Measurements from ENCODE around the gene TIMM17A.
"Not testable (repeated sequence)": the region's sequence is repeated elsewhere in the genome, so short reads cannot be mapped to it uniquely, and the experiment has no call there.

TIMM17A gene

DNA sequence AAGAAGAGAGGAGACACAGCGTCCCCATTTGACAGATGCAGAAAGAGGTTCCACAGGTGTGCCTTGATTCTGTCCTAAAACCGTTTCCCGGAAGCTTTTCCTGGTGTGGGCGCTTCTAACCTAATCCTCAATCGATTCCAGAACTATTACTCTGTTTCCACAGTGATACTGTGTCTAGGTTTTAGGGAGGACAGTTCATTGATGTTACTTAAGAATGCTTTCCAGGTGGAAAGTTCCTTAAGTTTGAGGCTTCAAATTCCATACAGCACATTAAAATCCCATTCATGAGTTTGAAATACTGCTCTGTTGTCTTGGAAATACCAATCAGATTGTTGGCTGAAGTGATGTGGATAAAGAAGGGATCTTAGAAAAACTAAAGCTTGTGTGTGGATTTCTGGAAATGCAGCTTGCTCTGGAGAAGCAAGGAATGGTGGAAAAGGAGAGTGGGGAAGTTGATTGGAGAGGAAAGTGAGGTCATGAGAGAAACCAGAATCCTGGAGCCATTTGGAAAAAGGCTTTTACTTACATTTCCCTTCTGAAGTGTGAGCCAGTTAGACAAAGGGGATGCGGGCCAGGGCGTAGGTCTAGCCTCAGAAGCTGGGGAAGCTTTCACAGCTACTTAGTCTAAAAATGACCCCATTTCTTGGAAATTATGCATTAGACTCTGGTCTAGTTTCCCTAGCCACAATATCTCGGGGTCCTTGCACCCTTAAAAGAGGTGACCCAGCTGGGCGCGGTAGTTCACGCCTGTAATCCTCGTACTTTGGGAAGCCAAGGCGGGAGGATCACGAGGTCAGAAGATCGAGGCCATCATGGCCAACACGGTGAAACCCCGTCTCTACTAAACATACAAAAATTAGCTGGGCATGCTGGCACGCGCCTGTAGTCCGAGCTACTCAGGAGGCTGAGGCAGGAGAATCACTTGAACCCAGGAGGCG lies 61.8 kb downstream of the TIMM17A start:
- no peak for DNase-seq

DNA sequence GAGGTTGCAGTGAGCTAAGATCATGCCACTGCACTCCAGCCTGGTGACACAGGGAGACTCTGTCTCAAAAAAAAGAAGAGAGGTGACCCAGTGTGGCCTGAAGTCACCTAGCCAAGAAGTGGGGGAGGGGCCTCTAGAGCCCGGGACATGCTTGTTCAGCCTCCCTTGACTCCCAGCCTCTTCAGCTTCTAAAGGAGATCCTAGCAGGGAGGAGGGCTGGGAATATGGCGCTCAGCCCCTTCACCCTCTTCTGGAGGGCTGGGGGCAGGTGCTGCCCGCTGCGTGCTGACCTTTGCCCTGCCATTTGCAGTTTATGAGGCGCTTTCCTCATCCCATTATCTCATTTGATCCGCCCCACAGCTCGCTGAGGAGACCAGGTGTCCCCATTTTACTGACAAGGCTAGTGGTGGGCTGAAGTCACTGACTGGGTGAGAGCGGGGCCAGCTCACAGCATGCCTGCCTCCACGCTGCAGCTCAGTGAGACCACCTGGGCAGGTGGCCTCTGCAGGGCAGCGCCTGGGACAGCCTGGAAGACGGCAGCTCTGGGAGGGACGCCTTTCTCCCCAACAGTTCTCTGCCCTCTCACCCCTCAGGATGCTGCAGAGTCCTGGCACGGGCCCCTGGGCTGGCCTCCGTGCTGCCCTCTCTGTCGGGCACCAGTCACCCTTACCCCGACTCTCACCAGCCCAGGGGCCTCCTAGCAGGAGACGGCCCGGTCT lies 62.6 kb downstream of the TIMM17A start:
- no peak for DNase-seq

DNA sequence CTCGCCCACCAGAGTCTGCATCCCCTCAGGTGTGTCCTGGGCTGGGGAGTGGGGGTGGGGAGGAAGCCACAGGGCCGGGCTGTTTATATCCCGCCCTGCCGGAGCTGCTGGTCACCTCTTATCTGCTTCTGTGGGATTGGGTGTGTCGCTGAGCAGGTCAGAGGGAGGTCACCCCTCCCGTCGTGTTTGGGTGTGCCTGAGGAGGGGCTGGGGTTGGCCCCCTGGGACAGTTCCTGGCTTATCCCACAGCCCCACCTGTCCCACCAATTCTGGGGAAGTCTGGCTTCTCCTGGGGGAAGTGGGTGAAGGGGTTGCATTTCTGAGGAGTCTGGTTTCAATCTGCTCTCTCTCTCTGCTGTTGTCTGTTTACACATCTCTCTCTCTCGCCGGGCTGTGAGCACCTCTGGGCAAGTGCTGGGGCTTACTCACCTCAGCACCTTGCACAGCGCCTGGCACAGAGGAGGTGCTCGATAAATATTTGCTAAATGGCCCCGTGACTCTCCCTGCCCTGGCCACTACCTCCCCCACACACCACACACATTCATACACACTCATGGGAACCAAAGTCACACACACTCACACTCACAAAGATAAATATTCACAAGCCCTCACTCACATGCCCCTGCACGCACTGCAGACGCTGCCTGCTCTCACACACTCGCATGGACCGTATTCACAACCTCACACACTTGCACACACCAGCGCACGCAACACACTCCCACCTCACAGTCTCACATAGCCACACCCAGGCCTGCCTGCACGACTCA lies 63.3 kb downstream of the TIMM17A start:
- no peak for DNase-seq

DNA sequence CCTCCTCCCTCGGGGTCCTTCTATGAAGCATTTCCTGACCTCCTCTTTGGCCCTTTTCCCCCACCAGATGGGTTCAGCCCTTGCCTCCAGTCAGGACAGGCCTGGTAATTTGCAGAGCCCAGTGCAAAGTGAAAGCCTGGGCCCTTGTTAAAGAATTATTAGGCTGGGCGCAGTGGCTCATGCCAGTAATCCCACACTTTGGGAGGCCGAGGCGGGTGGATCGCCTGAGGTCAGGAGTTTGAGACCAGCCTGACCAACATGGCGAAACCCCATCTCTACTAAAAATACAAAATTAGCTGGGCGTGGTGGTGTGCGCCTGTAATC lies 63.9 kb downstream of the TIMM17A start:
- DNase-seq, result not testable (repeated sequence)
